HEK293 (cell line): ENCODE measurements around the gene FHAD1.

ENCODE experiments used
- CTCF ChIP-seq: fragments of 450-650 bp; formaldehyde crosslinking; IDR thresholded peaks from 2 replicates; pipeline ENCODE4 v1.5.1; 2016; ENCODE audit warnings: missing biosample characterization, missing genetic modification characterization
- PATZ1 ChIP-seq: fragments of 450-650 bp; formaldehyde crosslinking; IDR thresholded peaks from 2 replicates; pipeline ENCODE4 v1.5.1; 2016; ENCODE audit warnings: missing biosample characterization, missing genetic modification characterization
- PRDM4 ChIP-seq: fragments of 450-650 bp; formaldehyde crosslinking; IDR thresholded peaks from 2 replicates; pipeline ENCODE4 v1.5.1; 2017; ENCODE audit warnings: missing biosample characterization, missing genetic modification characterization
- YY1 ChIP-seq: fragments of 450-650 bp; formaldehyde crosslinking; IDR thresholded peaks from 2 replicates; pipeline ENCODE4 v1.5.1; 2018; ENCODE audit warnings: missing biosample characterization, missing genetic modification characterization
- ZFP3 ChIP-seq: fragments of 450-650 bp; formaldehyde crosslinking; IDR thresholded peaks from 2 replicates; pipeline ENCODE4 v1.5.1; 2016; ENCODE audit warnings: low read depth, missing biosample characterization, missing genetic modification characterization
- ZFP41 ChIP-seq: fragments of 450-650 bp; formaldehyde crosslinking; IDR thresholded peaks from 2 replicates; pipeline ENCODE4 v1.5.1; 2016; ENCODE audit warnings: missing biosample characterization, missing genetic modification characterization, borderline replicate concordance
- ZNF16 ChIP-seq: fragments of 450-650 bp; formaldehyde crosslinking; IDR thresholded peaks from 2 replicates; pipeline ENCODE4 v1.5.1; 2016; ENCODE audit warnings: low read depth, missing biosample characterization, missing genetic modification characterization
- ZNF175 ChIP-seq: fragments of 450-650 bp; formaldehyde crosslinking; IDR thresholded peaks from 2 replicates; pipeline ENCODE4 v1.5.1; 2016; ENCODE audit warnings: missing biosample characterization, missing genetic modification characterization
- ZNF24 ChIP-seq: fragments of 450-650 bp; formaldehyde crosslinking; IDR thresholded peaks from 2 replicates; pipeline ENCODE4 v1.5.1; 2016; ENCODE audit warnings: missing biosample characterization, missing genetic modification characterization
- ZNF248 ChIP-seq: fragments of 450-650 bp; formaldehyde crosslinking; IDR thresholded peaks from 2 replicates; pipeline ENCODE4 v1.5.1; 2017; ENCODE audit warnings: missing biosample characterization, missing genetic modification characterization
- ZNF266 ChIP-seq: fragments of 450-650 bp; formaldehyde crosslinking; IDR thresholded peaks from 2 replicates; pipeline ENCODE4 v1.5.1; 2016; ENCODE audit warnings: missing biosample characterization, missing genetic modification characterization, low read depth
- ZNF514 ChIP-seq: fragments of 450-650 bp; formaldehyde crosslinking; IDR thresholded peaks from 2 replicates; pipeline ENCODE4 v1.5.1; 2016; ENCODE audit warnings: missing biosample characterization, missing genetic modification characterization
- ZNF521 ChIP-seq: fragments of 450-650 bp; formaldehyde crosslinking; IDR thresholded peaks from 2 replicates; pipeline ENCODE4 v1.5.1; 2017; ENCODE audit warnings: missing biosample characterization, mild to moderate bottlenecking, missing genetic modification characterization
- ZNF677 ChIP-seq: fragments of 450-650 bp; IDR thresholded peaks from 2 replicates; pipeline ENCODE4 v1.5.0; 2018; ENCODE audit warnings: missing biosample characterization, mild to moderate bottlenecking, missing genetic modification characterization, moderate library complexity

GRCh38 chr1:15205586-15206346 lies 41.3 kb upstream of the FHAD1 start:
- no peak for TF ChIP-seq ZNF16 (tag by site-specific recombination)
- TF ChIP-seq CTCF (tag by site-specific recombination): no peak
- TF ChIP-seq ZNF521 (tag by site-specific recombination): no peak
- TF ChIP-seq ZNF24 (tag by site-specific recombination): no peak
- TF ChIP-seq ZFP3 (tag by site-specific recombination): no peak
- TF ChIP-seq ZNF514 (tag by site-specific recombination): no peak
- TF ChIP-seq ZNF677 (tag by site-specific recombination): no peak
- no peak for TF ChIP-seq PRDM4 (tag by site-specific recombination)
- TF ChIP-seq ZFP41 (tag by site-specific recombination): no peak
- TF ChIP-seq YY1 (tag by site-specific recombination): no peak
- TF ChIP-seq ZNF266 (tag by site-specific recombination): no peak
- TF ChIP-seq PATZ1 (tag by site-specific recombination): no peak
- TF ChIP-seq ZNF248 (tag by site-specific recombination): no peak
- TF ChIP-seq ZNF175 (tag by site-specific recombination): no peak
